Measurements from ENCODE around the gene LMNA. TPM values are rescaled to one million over a fixed set of nuclear protein-coding genes. Genes with fewer than 3 reads are reported as not detected.
"Not testable (repeated sequence)": the region's sequence is repeated elsewhere in the genome, so short reads cannot be mapped to it uniquely, and the experiment has no call there.

LMNA gene
- total RNA-seq, 1 donor from 2014 or later: 20.5 TPM

GRCh38 chr1:156180471-156180870 lies 66.0 kb downstream of the LMNA start:
- H3K27ac ChIP-seq: no peak overlapping the region
- no peak overlapping the region for H3K4me2 ChIP-seq
- no peak overlapping the region for H3K4me3 ChIP-seq
- H3K9ac ChIP-seq: no peak overlapping the region
- Mint-ChIP-seq H3K4me1 (peaks cover 34% of the 10 kb centered on the region), H3K4me3 (no peak overlapping the region), H3K36me3 (no peaks in the 10 kb centered on the region), H3K27me3 (ENCODE audit: insufficient read depth, low read depth) (peaks cover 11% of the 10 kb centered on the region), H3K27ac (no peak overlapping the region), H3K9me3 (no peaks in the 10 kb centered on the region)
- H3K36me3 ChIP-seq: no peaks in the 10 kb centered on the region
- no peak for TF ChIP-seq EZH2phosphoT487 (IDR thresholded peaks at IDR 0.05)
- TF ChIP-seq CTCF (IDR thresholded peaks at IDR 0.05): no peak
- TF ChIP-seq EZH2 (IDR thresholded peaks at IDR 0.05): no peak
- H3K79me2 ChIP-seq (ENCODE audit: low read depth): no peaks in the 10 kb centered on the region
- H4K20me1 ChIP-seq (ENCODE audit: low read depth): no peaks in the 10 kb centered on the region
- H3K9me3 ChIP-seq (ENCODE audit: low read depth): no peaks in the 10 kb centered on the region
- H3K4me1 ChIP-seq: peaks cover 21% of the 10 kb centered on the region
- no peak overlapping the region for H2AFZ ChIP-seq (replicated peaks)
- H3F3A ChIP-seq (ENCODE audit: low read depth): peaks cover 23% of the 10 kb centered on the region
- peaks cover 25% of the 10 kb centered on the region for H3K27me3 ChIP-seq
- DNase-seq (ENCODE audit: low spot score): no peak

- H3K36me3 Mint-ChIP-seq; H3K27ac ChIP-seq; H3K36me3 ChIP-seq; H3K9me3 ChIP-seq (ENCODE audit: low read depth); H3K79me2 ChIP-seq (ENCODE audit: low read depth); H3K9me3 Mint-ChIP-seq; H4K20me1 ChIP-seq (ENCODE audit: low read depth); H3K9ac ChIP-seq; H2AFZ ChIP-seq (replicated peaks): not testable (repeated sequence)
- Histone ChIP-seq H3K4me3 (peak overlapping the region; percentile 10), H3F3A (ENCODE audit: low read depth) (peaks cover 23% of the 10 kb centered on the region), H3K4me1 (peaks cover 21% of the 10 kb centered on the region), H3K27me3 (peaks cover 25% of the 10 kb centered on the region), H3K4me2 (peak overlapping the region; percentile 70)
- Mint-ChIP-seq H3K27me3 (ENCODE audit: insufficient read depth, low read depth) (peaks cover 10% of the 10 kb centered on the region), H3K27ac (peak overlapping the region; percentile 3), H3K4me1 (peaks cover 34% of the 10 kb centered on the region), H3K4me3 (peak overlapping the region; percentile 35)
- peak; percentile 57 for DNase-seq (ENCODE audit: low spot score)
These were observed 66.9 kb downstream of the LMNA start for GRCh38 chr1:156181391-156181924.

GRCh38 chr1:156182010-156182779 lies 67.7 kb downstream of the LMNA start:
- H3K36me3 Mint-ChIP-seq; H3K9me3 Mint-ChIP-seq; DNase-seq (ENCODE audit: low spot score); H3K79me2 ChIP-seq (ENCODE audit: low read depth); H3K4me3 ChIP-seq; H2AFZ ChIP-seq (replicated peaks); H3K9me3 ChIP-seq (ENCODE audit: low read depth); H4K20me1 ChIP-seq (ENCODE audit: low read depth); H3K36me3 ChIP-seq; H3K9ac ChIP-seq; H3K27ac ChIP-seq: not testable (repeated sequence)
- Mint-ChIP-seq H3K27me3 (ENCODE audit: insufficient read depth, low read depth) (peaks cover 11% of the 10 kb centered on the region), H3K4me1 (peaks cover 32% of the 10 kb centered on the region), H3K4me3 (peak overlapping the region; percentile 13), H3K27ac (peak overlapping the region; percentile 3)
- Histone ChIP-seq H3F3A (ENCODE audit: low read depth) (peaks cover 23% of the 10 kb centered on the region), H3K4me2 (peak overlapping the region; percentile 70), H3K4me1 (peaks cover 19% of the 10 kb centered on the region), H3K27me3 (peaks cover 25% of the 10 kb centered on the region)

GRCh38 chr1:156186347-156187177 lies 72.1 kb downstream of the LMNA start:
- not testable (repeated sequence) for H3K27ac Mint-ChIP-seq; H3K4me2 ChIP-seq; H3K36me3 ChIP-seq; H3K4me3 Mint-ChIP-seq; H3K27me3 ChIP-seq; H3K36me3 Mint-ChIP-seq; H3K27ac ChIP-seq; H3K9ac ChIP-seq; H3K4me3 ChIP-seq; H3F3A ChIP-seq (ENCODE audit: low read depth); H3K27me3 Mint-ChIP-seq (ENCODE audit: insufficient read depth, low read depth); H3K79me2 ChIP-seq (ENCODE audit: low read depth); H4K20me1 ChIP-seq (ENCODE audit: low read depth); H3K9me3 ChIP-seq (ENCODE audit: low read depth); H3K4me1 Mint-ChIP-seq; H3K4me1 ChIP-seq; DNase-seq (ENCODE audit: low spot score); H2AFZ ChIP-seq (replicated peaks)
- H3K9me3 Mint-ChIP-seq: peaks cover 11% of the 10 kb centered on the region

Other genes starting within 250 kb of the LMNA start
- gene RIT1, start 203.4 kb upstream of the LMNA start, total RNA-seq (ENCODE audit: low replicate concordance): 41.5 and 51.3 TPM in 2 replicates
- 91.5 and 91.9 TPM in 2 replicates for gene KHDC4, start 180.3 kb upstream of the LMNA start, total RNA-seq (ENCODE audit: low replicate concordance)
- gene RXFP4, start 173.1 kb upstream of the LMNA start, total RNA-seq (ENCODE audit: low replicate concordance): not detected in 2 replicates
- gene ARHGEF2, start 136.2 kb upstream of the LMNA start, total RNA-seq (ENCODE audit: low replicate concordance): 79.7 and 108 TPM in 2 replicates
- 293 and 314 TPM in 2 replicates for gene SSR2, start 93.8 kb upstream of the LMNA start, total RNA-seq (ENCODE audit: low replicate concordance)
- 43.7 and 64.9 TPM in 2 replicates for gene UBQLN4, start 60.9 kb upstream of the LMNA start, total RNA-seq (ENCODE audit: low replicate concordance)
- gene LAMTOR2, start 59.9 kb upstream of the LMNA start, total RNA-seq (ENCODE audit: low replicate concordance): 29.4 and 50.6 TPM in 2 replicates
- 2.4 and 7.7 TPM in 2 replicates for gene RAB25, start 53.6 kb upstream of the LMNA start, total RNA-seq (ENCODE audit: low replicate concordance)
- gene MEX3A, start 32.2 kb upstream of the LMNA start, total RNA-seq (ENCODE audit: low replicate concordance): 32.2 and 62.6 TPM in 2 replicates
- 0.69 and 1.8 TPM in 2 replicates for gene SEMA4A, start 38.9 kb downstream of the LMNA start, total RNA-seq (ENCODE audit: low replicate concordance)
- gene SLC25A44, start 79.4 kb downstream of the LMNA start, total RNA-seq (ENCODE audit: low replicate concordance): 4.6 and 9.4 TPM in 2 replicates
- gene PMF1, start 98.3 kb downstream of the LMNA start, total RNA-seq (ENCODE audit: low replicate concordance): 99.3 and 103 TPM in 2 replicates
- gene BGLAP, start 127.5 kb downstream of the LMNA start, total RNA-seq (ENCODE audit: low replicate concordance): 0.22 and 0.40 TPM in 2 replicates
- gene PAQR6, start 133.3 kb downstream of the LMNA start, total RNA-seq (ENCODE audit: low replicate concordance): 5.0 and 8.5 TPM in 2 replicates
- gene SMG5, start 168.1 kb downstream of the LMNA start, total RNA-seq (ENCODE audit: low replicate concordance): 45.9 and 84.5 TPM in 2 replicates
- 1.7 and 3.2 TPM in 2 replicates for gene TMEM79, start 169.6 kb downstream of the LMNA start, total RNA-seq (ENCODE audit: low replicate concordance)
- gene GLMP, start 181.0 kb downstream of the LMNA start, total RNA-seq (ENCODE audit: low replicate concordance): 38.7 and 52.3 TPM in 2 replicates
- 0.34 TPM in 1 of 2 replicates, not detected in the other for gene VHLL, start 184.6 kb downstream of the LMNA start, total RNA-seq (ENCODE audit: low replicate concordance)
- 434 and 523 TPM in 2 replicates for gene CCT3, start 223.6 kb downstream of the LMNA start, total RNA-seq (ENCODE audit: low replicate concordance)
- gene TSACC, start 223.8 kb downstream of the LMNA start, total RNA-seq (ENCODE audit: low replicate concordance): 0.87 TPM in 1 of 2 replicates, not detected in the other